GM18526 (cell line): ENCODE results near the gene STX8.

Source experiments
- POLR2A ChIP-seq: IDR thresholded peaks from 3 replicates; pipeline ENCODE4 v1.6.1; 2011; ENCODE audit not compliant: insufficient read length; ENCODE audit errors: extremely low read depth

STX8 gene

GRCh38 chr17:9229826-9230201 lies 345.8 kb downstream of the STX8 start:
- TF ChIP-seq POLR2A, result no peak

GRCh38 chr17:9229160-9229825 lies 346.3 kb downstream of the STX8 start:
- TF ChIP-seq POLR2A, result no peak

- no peak for TF ChIP-seq POLR2A
Observed at GRCh38 chr17:9228408-9229159, 347.0 kb downstream of the STX8 start.

- no peak for TF ChIP-seq POLR2A
Observed at GRCh38 chr17:9227819-9228407, 347.7 kb downstream of the STX8 start.

- TF ChIP-seq POLR2A, result no peak
Observed at GRCh38 chr17:9226794-9227135, 348.9 kb downstream of the STX8 start.

- no peak for TF ChIP-seq POLR2A
Observed at GRCh38 chr17:9226130-9226793, 349.4 kb downstream of the STX8 start.

GRCh38 chr17:9225305-9226101 lies 350.1 kb downstream of the STX8 start:
- no peak for TF ChIP-seq POLR2A

- TF ChIP-seq POLR2A, result no peak
Observed at GRCh38 chr17:9224485-9224884, 351.1 kb downstream of the STX8 start.

GRCh38 chr17:9223531-9223930 lies 352.1 kb downstream of the STX8 start:
- no peak for TF ChIP-seq POLR2A

GRCh38 chr17:9221922-9222180 lies 353.8 kb downstream of the STX8 start:
- no peak for TF ChIP-seq POLR2A

GRCh38 chr17:9221147-9221921 lies 354.3 kb downstream of the STX8 start:
- TF ChIP-seq POLR2A, result no peak

- TF ChIP-seq POLR2A, result no peak
Observed at GRCh38 chr17:9220398-9221146, 355.0 kb downstream of the STX8 start.

- TF ChIP-seq POLR2A, result no peak
Observed at GRCh38 chr17:9219631-9220397, 355.8 kb downstream of the STX8 start.
